Activated naive CD8-positive, alpha-beta T cell treated with anti-CD3 and anti-CD28 coated beads, Interleukin-2, amount 10 ng/mL, durations not matched to agents 7 days and 5 days (primary cell): ENCODE results near the gene TMEM170A. TPM values are rescaled to one million over a fixed set of nuclear protein-coding genes. Genes with fewer than 3 reads are reported as not detected.
"Not testable (repeated sequence)": the region's sequence is repeated elsewhere in the genome, so short reads cannot be mapped to it uniquely, and the experiment has no call there.

ENCODE experiments used
- ATAC-seq: fragments of 150-1000 bp; cut with Tn5 transposase; one replicate; pipeline ENCODE4 v1.10.0; 2021; ENCODE audit warnings: low read depth, moderate library complexity
- POLR2A ChIA-PET: fragments of 350-600 bp; sonication (Branson Sonifier 250); formaldehyde crosslinking; loops from one replicate; lab custom pipeline; 2021; ENCODE audit warnings: antibody characterized with exemption; lab: Charles Lee
- DNase-seq: peaks from one replicate; pipeline ENCODE4 v3.0.0; 2021
- H3K27ac Mint-ChIP-seq: one replicate; pipeline ENCODE4 v1.8.0; 2022; ENCODE audit warnings: mild to moderate bottlenecking, mixed read lengths
- H3K27me3 Mint-ChIP-seq: one replicate; pipeline ENCODE4 v1.8.0; 2022; ENCODE audit warnings: mild to moderate bottlenecking, moderate library complexity, mixed read lengths
- H3K36me3 Mint-ChIP-seq: one replicate; pipeline ENCODE4 v1.8.0; 2021; ENCODE audit warnings: mild to moderate bottlenecking, mixed read lengths
- H3K4me1 Mint-ChIP-seq: one replicate; pipeline ENCODE4 v1.8.0; 2021; ENCODE audit warnings: mixed read lengths
- H3K4me3 Mint-ChIP-seq: one replicate; pipeline ENCODE4 v1.8.0; 2022; ENCODE audit warnings: mild to moderate bottlenecking, moderate library complexity, mixed read lengths
- H3K9me3 Mint-ChIP-seq: one replicate; pipeline ENCODE4 v1.8.0; 2021; ENCODE audit warnings: mixed read lengths
- total RNA-seq, 2 experiments: library from RNA; stranded (reverse); gene quantifications; one replicate each; pipeline ENCODE4 v1.2.3, GENCODE V29; 2021

Gene TMEM170A
- total RNA-seq, 2 experiments from 2014 or later: 37.3 to 38.9 TPM

DNA sequence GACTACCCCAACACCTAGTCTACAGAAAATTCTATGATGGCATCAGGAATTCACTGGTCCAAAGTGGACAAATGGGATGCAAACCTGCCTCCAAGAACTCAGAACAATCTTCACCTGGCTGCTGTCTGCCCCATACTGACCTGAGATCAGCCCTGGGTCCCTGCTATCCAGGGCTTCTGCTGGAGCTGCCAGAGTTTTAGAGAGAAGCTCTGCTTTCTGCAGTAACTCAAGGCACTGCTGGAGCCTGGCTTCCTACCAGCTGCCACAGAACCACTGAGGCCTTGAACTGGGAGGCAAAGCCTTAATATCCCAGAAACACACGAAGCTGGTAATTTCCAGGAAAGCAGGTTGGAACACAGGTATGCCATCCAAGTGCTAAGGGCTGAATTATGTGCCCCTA, 7.5 kb downstream of the TMEM170A start:
- Mint-ChIP-seq H3K27me3 (no peaks in the 10 kb centered on the region), H3K27ac (no peak overlapping the region), H3K4me3 (no peak overlapping the region), H3K36me3 (peaks cover 11% of the 10 kb centered on the region), H3K4me1 (peaks cover 15% of the 10 kb centered on the region), H3K9me3 (no peaks in the 10 kb centered on the region)
- DNase-seq: no peak
- POLR2A ChIA-PET: no interaction called here
- ATAC-seq: no peak

DNA sequence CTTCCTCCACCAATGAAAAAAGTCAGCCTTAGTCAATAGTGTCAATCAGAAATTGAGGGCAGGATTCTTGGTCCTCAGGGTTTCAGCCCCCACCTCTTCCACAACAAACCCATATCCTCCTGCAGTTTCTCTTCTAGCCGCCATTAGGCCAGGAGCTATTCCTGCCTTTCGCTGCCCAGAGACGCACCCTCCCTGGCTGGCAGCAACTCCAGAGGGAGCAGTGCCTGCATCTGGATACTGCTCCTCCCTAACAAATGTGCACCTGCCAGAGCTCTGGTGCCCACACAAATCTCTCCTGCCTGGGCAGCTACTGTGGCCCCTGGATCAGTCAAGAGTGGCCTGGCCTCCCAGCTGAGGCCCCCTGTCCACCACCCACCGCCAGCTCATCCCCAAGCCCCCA, 8.0 kb downstream of the TMEM170A start:
- peaks cover 14% of the 10 kb centered on the region for H3K4me1 Mint-ChIP-seq

DNA sequence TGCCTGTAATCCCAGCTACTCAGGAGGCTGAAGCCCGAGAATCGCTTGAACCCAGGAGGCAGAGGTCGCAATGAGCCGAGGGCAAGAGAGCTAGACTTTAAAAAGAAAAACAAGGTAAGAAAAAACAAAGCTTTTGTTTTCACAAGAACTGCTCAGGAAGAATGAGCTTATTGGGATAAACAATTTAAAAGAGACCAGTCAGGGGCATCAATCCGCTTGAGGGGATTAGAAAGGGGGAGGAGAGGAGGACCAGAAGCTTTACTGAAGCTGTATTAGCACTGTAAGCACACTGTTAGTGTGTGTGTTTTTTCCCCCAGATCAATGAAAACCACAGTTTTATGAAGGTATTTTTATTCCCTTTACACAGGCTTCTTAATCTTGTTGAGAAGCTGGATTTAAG, 8.8 kb downstream of the TMEM170A start:
- H3K4me3 Mint-ChIP-seq: no peak overlapping the region
- H3K9me3 Mint-ChIP-seq: no peaks in the 10 kb centered on the region
- DNase-seq: no peak
- H3K36me3 Mint-ChIP-seq: peaks cover 18% of the 10 kb centered on the region
- no peak overlapping the region for H3K27ac Mint-ChIP-seq
- H3K4me1 Mint-ChIP-seq: peaks cover 13% of the 10 kb centered on the region
- no peak for ATAC-seq
- H3K27me3 Mint-ChIP-seq: no peaks in the 10 kb centered on the region
- POLR2A ChIA-PET: no interaction called here

More for the DNA sequence above, 8.0 kb downstream of the TMEM170A start:
- H3K9me3 Mint-ChIP-seq, ATAC-seq, DNase-seq, H3K4me3 Mint-ChIP-seq, H3K27ac Mint-ChIP-seq, POLR2A ChIA-PET, H3K27me3 Mint-ChIP-seq: not testable (repeated sequence)
- H3K36me3 Mint-ChIP-seq: peaks cover 13% of the 10 kb centered on the region

- DNase-seq (no peak), ATAC-seq (no peak)
- Mint-ChIP-seq H3K4me1 (peaks cover 10% of the 10 kb centered on the region), H3K27ac (no peak overlapping the region), H3K4me3 (no peak overlapping the region), H3K27me3 (no peaks in the 10 kb centered on the region), H3K9me3 (no peaks in the 10 kb centered on the region), H3K36me3 (peaks cover 9% of the 10 kb centered on the region)
- POLR2A ChIA-PET: interaction anchor here (0.6 kb wide), 1 partner anchor 12 kb away, joined by 3 read pairs; no protein-coding TSS in a partner anchor
Measured at GRCh38 chr16:75452464-75453190, 11.9 kb downstream of the TMEM170A start.

GRCh38 chr16:75446416-75446815, 18.1 kb downstream of the TMEM170A start:
- ATAC-seq (no peak), DNase-seq (no peak)
- Mint-ChIP-seq H3K27me3 (no peaks in the 10 kb centered on the region), H3K9me3 (no peaks in the 10 kb centered on the region), H3K36me3 (peaks cover 10% of the 10 kb centered on the region), H3K4me1 (no peaks in the 10 kb centered on the region), H3K27ac (no peak overlapping the region), H3K4me3 (no peak overlapping the region)
- POLR2A ChIA-PET: no interaction called here

GRCh38 chr16:75445298-75445697, 19.2 kb downstream of the TMEM170A start:
- peaks cover 5% of the 10 kb centered on the region for H3K36me3 Mint-ChIP-seq
- H3K27me3 Mint-ChIP-seq: no peaks in the 10 kb centered on the region
- no peak overlapping the region for H3K4me3 Mint-ChIP-seq
- POLR2A ChIA-PET: no interaction called here
- DNase-seq (no peak), ATAC-seq (no peak)
- H3K27ac Mint-ChIP-seq: no peak overlapping the region
- H3K9me3 Mint-ChIP-seq: no peaks in the 10 kb centered on the region
- no peaks in the 10 kb centered on the region for H3K4me1 Mint-ChIP-seq

DNA sequence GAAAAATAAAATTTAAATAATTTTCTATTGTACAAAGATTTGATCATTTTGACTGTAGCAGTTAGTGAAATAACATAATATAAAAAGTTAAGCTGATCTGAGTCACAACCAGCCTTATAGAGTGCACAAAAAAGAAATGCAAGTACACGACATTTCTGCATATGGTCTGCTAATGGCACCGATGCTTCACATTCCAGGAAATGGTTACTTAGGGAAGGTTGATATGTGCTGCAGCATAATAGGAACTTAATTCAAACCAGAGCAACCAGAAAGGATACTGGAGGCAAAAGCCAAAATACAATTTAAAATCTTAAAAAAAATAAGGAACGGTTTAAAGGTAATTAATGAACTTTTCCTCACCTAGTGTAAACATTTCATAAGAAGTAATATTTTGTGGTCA, 21.2 kb downstream of the TMEM170A start:
- ATAC-seq (no peak), DNase-seq (no peak)
- Mint-ChIP-seq H3K27me3 (no peaks in the 10 kb centered on the region), H3K9me3 (no peaks in the 10 kb centered on the region), H3K4me3 (no peak overlapping the region), H3K27ac (no peak overlapping the region), H3K4me1 (no peaks in the 10 kb centered on the region), H3K36me3 (peaks cover 5% of the 10 kb centered on the region)
- POLR2A ChIA-PET: no interaction called here

- H3K27me3 Mint-ChIP-seq: peaks cover 3% of the 10 kb centered on the region
- no peaks in the 10 kb centered on the region for H3K9me3 Mint-ChIP-seq
- ATAC-seq: peak; percentile 68
- POLR2A ChIA-PET: interaction anchor here (0.6 to 2.8 kb wide), 14 partner anchors 13 to 1757 kb away, joined by 3 to 23 read pairs (median 4); partner anchors contain the start of genes ADAT1, KARS1, MON1B and TERF2IP
- H3K4me3 Mint-ChIP-seq: peak overlapping the region; percentile 90
- peaks cover 8% of the 10 kb centered on the region for H3K36me3 Mint-ChIP-seq
- H3K4me1 Mint-ChIP-seq: peaks cover 24% of the 10 kb centered on the region
- no peak for DNase-seq
- H3K27ac Mint-ChIP-seq: peak overlapping the region; percentile 91
Measured at GRCh38 chr16:75433732-75434413, 30.6 kb downstream of the TMEM170A start.

DNA sequence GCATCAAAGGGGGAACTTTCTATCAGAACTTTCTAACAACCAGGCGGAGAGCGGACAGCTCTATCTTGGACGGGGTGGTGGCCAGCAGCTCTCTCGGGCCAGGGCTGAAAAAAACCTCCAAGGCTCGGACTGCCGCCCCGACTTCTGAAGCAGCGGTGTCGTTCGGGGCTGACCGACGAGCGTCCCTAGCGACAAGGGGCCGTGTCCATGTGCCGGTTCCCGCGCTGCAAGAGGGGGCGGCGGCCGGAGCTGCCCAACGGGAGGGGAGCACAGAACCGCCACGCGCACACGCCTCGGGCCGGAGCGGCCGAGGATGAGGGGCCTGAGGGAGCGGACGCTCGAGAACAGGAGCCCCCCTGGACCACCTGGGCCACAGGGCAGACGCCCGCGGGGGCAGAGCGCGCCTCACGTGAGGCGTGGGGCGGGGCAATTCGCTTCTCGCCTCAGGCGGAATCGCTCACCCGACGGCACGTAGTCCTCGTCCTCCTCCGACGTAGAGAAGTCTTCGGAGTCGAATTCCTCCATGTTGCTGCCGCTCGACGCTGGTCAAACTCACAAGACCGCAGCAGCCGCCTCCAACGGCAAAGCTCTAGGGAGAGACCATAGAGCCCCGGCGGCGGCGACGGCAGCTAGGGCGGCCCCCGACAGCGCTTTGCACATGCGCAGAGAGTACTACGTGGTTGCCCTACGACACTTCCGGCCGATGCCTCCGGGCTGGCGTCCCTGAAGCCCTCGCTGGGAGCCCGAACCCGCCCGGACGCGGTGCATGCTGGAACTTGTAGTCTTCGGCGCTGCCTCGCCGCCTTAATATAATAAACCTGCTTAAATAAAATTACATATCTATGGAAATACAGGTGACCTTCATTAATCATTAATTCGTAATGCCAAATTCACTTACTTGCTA, 31.4 kb downstream of the TMEM170A start, which contains the start of gene CFDP1:
Gene CFDP1, minus strand, starts transcription at position 676 of the 904 bp plus-strand sequence. Its CDS starts 151 bp downstream, at position 525.
- Mint-ChIP-seq H3K27me3 (peaks cover 3% of the 10 kb centered on the region), H3K4me1 (peaks cover 24% of the 10 kb centered on the region), H3K4me3 (peak within 1 kb of the TSS; percentile 90), H3K27ac (peak within 1 kb of the TSS; percentile 91), H3K36me3 (peaks cover 9% of the 10 kb centered on the region), H3K9me3 (no peaks in the 10 kb centered on the region)
- ATAC-seq: peak; percentile 93
- POLR2A ChIA-PET: interaction anchor here (0.6 to 2.8 kb wide), 13 partner anchors 12 to 1755 kb away, joined by 3 to 23 read pairs (median 4); partner anchors contain the start of genes ADAT1, KARS1, TERF2IP and TMEM170A
- DNase-seq: peak; percentile 93

- Mint-ChIP-seq H3K4me1 (peaks cover 24% of the 10 kb centered on the region), H3K4me3 (peak overlapping the region; percentile 34), H3K9me3 (no peaks in the 10 kb centered on the region), H3K27ac (no peak overlapping the region), H3K27me3 (no peaks in the 10 kb centered on the region), H3K36me3 (peaks cover 11% of the 10 kb centered on the region)
- ATAC-seq (no peak), DNase-seq (no peak)
- POLR2A ChIA-PET: interaction anchor here (1.4 kb wide), 1 partner anchor 14 kb away, joined by 3 read pairs; no protein-coding TSS in a partner anchor
Measured at GRCh38 chr16:75429621-75430403, 34.7 kb downstream of the TMEM170A start.

- H3K36me3 Mint-ChIP-seq, H3K27me3 Mint-ChIP-seq, H3K9me3 Mint-ChIP-seq, H3K27ac Mint-ChIP-seq, DNase-seq, H3K4me3 Mint-ChIP-seq, ATAC-seq, POLR2A ChIA-PET: not testable (repeated sequence)
- H3K4me1 Mint-ChIP-seq: peaks cover 18% of the 10 kb centered on the region
Measured at GRCh38 chr16:75426524-75426923, 38.0 kb downstream of the TMEM170A start.

GRCh38 chr16:75424105-75424762, 40.3 kb downstream of the TMEM170A start:
- H3K4me3 Mint-ChIP-seq, POLR2A ChIA-PET, H3K27ac Mint-ChIP-seq, ATAC-seq, H3K27me3 Mint-ChIP-seq, H3K9me3 Mint-ChIP-seq, DNase-seq, H3K36me3 Mint-ChIP-seq: not testable (repeated sequence)
- H3K4me1 Mint-ChIP-seq: peaks cover 19% of the 10 kb centered on the region
